HepG2 (cell line): ENCODE measurements around the gene RABL6. TPM values are rescaled to one million over a fixed set of nuclear protein-coding genes. Genes with fewer than 3 reads are reported as not detected.
A peak's percentile ranks its signal among the peaks of the same experiment; 100 is the strongest.
"Not testable (repeated sequence)": the region's sequence is repeated elsewhere in the genome, so short reads cannot be mapped to it uniquely, and the experiment has no call there.

Experiments
- ATAC-seq: fragments of 200-7000 bp; cut with Tn5 transposase; 3 replicates; pipeline ENCODE4 v1.9.1; 2020; ENCODE audit warnings: mild to moderate bottlenecking, moderate library complexity
- BruUV-seq: library from RNA; stranded (reverse); fragments of 400-500 nt; replicated peaks from 2 replicates; lab custom pipeline; 2021; lab: Mats Ljungman, UMichigan
- CTCF ChIA-PET: fragments of 300-600 bp; formaldehyde crosslinking; extraction: SDS; loops from one replicate; lab custom pipeline; 2021; ENCODE audit warnings: low total read pairs, inconsistent platforms, low intra/inter-chr PET ratio; lab: Yijun Ruan, JAX
- POLR2A ChIA-PET: fragments of 350-600 bp; sonication (Branson Sonifier 250); formaldehyde crosslinking; loops from one replicate; lab custom pipeline; 2020; ENCODE audit warnings: antibody characterized with exemption, inconsistent platforms; lab: Yijun Ruan, JAX
- DNase-seq: peaks from one replicate; pipeline ENCODE4 v3.0.0-alpha.2; 2015; ENCODE audit warnings: low spot score
- FAIRE-seq: peaks from 3 replicates; lab custom pipeline; 2011; peaks lifted over from hg19 to GRCh38; lab: Jason Lieb, UNC
- H2AFZ ChIP-seq: one replicate; pipeline ENCODE4 v1.6.1; 2011; ENCODE audit warnings: low read length, inconsistent platforms
- H3K27ac ChIP-seq: fragments of 300-600 bp; 3 replicates; pipeline ENCODE4 v1.8.0; 2011; ENCODE audit warnings: mixed run types, mild to moderate bottlenecking, mixed read lengths, low read length, inconsistent platforms; ENCODE audit not compliant: insufficient read depth; ENCODE audit errors: extremely low read length
- H3K27me3 ChIP-seq, 2 experiments: fragments of 200-600 bp in 1 of 2; 2 replicates in 1 of 2; 3 replicates in 1 of 2; pipeline versions ENCODE4 v1.6.0 to v1.8.0; 2011; ENCODE audit warnings: low read length in 2 of 2, mild to moderate bottlenecking in 2 of 2, moderate library complexity in 2 of 2, inconsistent platforms in 1 of 2; ENCODE audit not compliant: insufficient read depth in 2 of 2, control insufficient read depth in 1 of 2
- H3K36me3 ChIP-seq, 2 experiments: fragments of 200-600 bp in 1 of 2; replicated peaks in 1 of 2; 2 replicates in 1 of 2; 3 replicates in 1 of 2; pipeline versions ENCODE4 v1.5.1 to v1.8.0; 2011; ENCODE audit warnings: low read length in 2 of 2, inconsistent platforms in 1 of 2; ENCODE audit not compliant: insufficient read depth in 2 of 2, control insufficient read depth in 1 of 2
- H3K4me1 ChIP-seq: 2 replicates; pipeline ENCODE4 v1.5.1; 2012; ENCODE audit warnings: low read length, inconsistent platforms; ENCODE audit not compliant: insufficient read depth
- H3K4me2 ChIP-seq: 2 replicates; pipeline ENCODE4 v1.6.0; 2011; ENCODE audit warnings: low read depth, low read length, inconsistent platforms
- H3K4me3 ChIP-seq, 3 experiments: fragments of 200-600 bp in 1 of 3; sonication (generic), shearing (Covaris generic) in 1 of 3; replicated peaks in 1 of 3; 2 replicates each; pipeline ENCODE4 v1.5.1; 2011 to 2016; ENCODE audit warnings: low read length in 3 of 3, inconsistent platforms in 2 of 3, low read depth in 2 of 3, mild to moderate bottlenecking in 2 of 3, control low read depth in 1 of 3, mixed read lengths in 1 of 3; ENCODE audit not compliant: insufficient read depth in 1 of 3
- H3K79me2 ChIP-seq: one replicate; pipeline ENCODE4 v1.6.1; 2011; ENCODE audit warnings: low read length, inconsistent platforms; ENCODE audit not compliant: insufficient read depth
- H3K9ac ChIP-seq: 2 replicates; pipeline ENCODE4 v1.6.0; 2011; ENCODE audit warnings: mild to moderate bottlenecking, low read depth, low read length, inconsistent platforms; ENCODE audit not compliant: insufficient read depth
- H3K9me3 ChIP-seq: 2 replicates; pipeline ENCODE4 v1.5.1; 2012; ENCODE audit warnings: mild to moderate bottlenecking, low read length
- H4K20me1 ChIP-seq: 2 replicates; pipeline ENCODE4 v1.6.0; 2011; ENCODE audit warnings: inconsistent platforms, mild to moderate bottlenecking, low read length, moderate library complexity; ENCODE audit not compliant: insufficient read depth
- ZBTB40 ChIP-seq, 2 experiments: fragments of 450-650 bp in 1 of 2; sonication (generic) in 1 of 2; formaldehyde crosslinking in 1 of 2; IDR thresholded peaks; 2 replicates each; pipeline versions ENCODE4 v1.6.1 to v1.8.0; 2016 to 2022; ENCODE audit warnings: antibody characterized with exemption in 1 of 2, mild to moderate bottlenecking in 1 of 2, missing genetic modification reagents in 1 of 2
- ZNF138 ChIP-seq: sonication (generic); formaldehyde crosslinking; IDR thresholded peaks from 2 replicates; pipeline ENCODE4 v1.5.0; 2020; ENCODE audit warnings: mild to moderate bottlenecking, low read depth, missing genetic modification reagents
- ZNF567 ChIP-seq: sonication (generic); formaldehyde crosslinking; IDR thresholded peaks from 2 replicates; pipeline ENCODE4 v1.8.1; 2023; ENCODE audit warnings: mild to moderate bottlenecking, missing genetic modification reagents, borderline replicate concordance
- ZNF790 ChIP-seq: sonication (generic); formaldehyde crosslinking; IDR thresholded peaks from 2 replicates; pipeline ENCODE4 v1.8.0; 2022; ENCODE audit warnings: missing genetic modification reagents, mild to moderate bottlenecking, borderline replicate concordance
- ZNF878 ChIP-seq: sonication (generic); formaldehyde crosslinking; IDR thresholded peaks from 2 replicates; pipeline ENCODE4 v1.8.1; 2023; ENCODE audit warnings: mild to moderate bottlenecking, missing genetic modification reagents, moderate library complexity
- WGBS: methylation state at CpG from one replicate; pipeline ENCODE4 v1.1.6; 2017; ENCODE audit warnings: low lambda C conversion rate; 5-methylcytosine and 5-hydroxymethylcytosine counted together
- in situ Hi-C: cut with HindIII; loops from 2 replicates; pipeline ENCODE4 v1.10.0; 2017; ENCODE audit warnings: low pct_unique_long_range_greater_than_20kb; ENCODE audit not compliant: extremely low pct_ligation_motif_present
- intact Hi-C: fragments of 100-400 bp; cut with micrococcal nuclease; formaldehyde crosslinking; loops from one replicate; pipeline ENCODE4 v1.10.0; 2022; ENCODE audit not compliant: unreplicated experiment
- polyA plus RNA-seq, 8 experiments: library from polyadenylated mRNA; depleted of rRNA in 3 of 8; stranded (reverse) in 7 of 8; unstranded in 1 of 8; fragments of >200 nt; fragmentation: Illumina TruSeq in 4 of 8; extraction: Trizol in 4 of 8; gene quantifications; 2 replicates each; pipeline versions ENCODE4 v1.2.1 to v1.2.3, GENCODE V29; 2011 to 2016; ENCODE audit warnings: low read depth in 4 of 8, missing spikeins in 1 of 8, mixed read lengths in 1 of 8; ENCODE audit not compliant: insufficient read depth in 1 of 8
- total RNA-seq, 5 experiments: library from RNA; depleted of rRNA; stranded (reverse); fragments of >200 nt; fragmentation: Illumina TruSeq; extraction: Trizol; gene quantifications; 2 replicates each; pipeline ENCODE4 v1.2.3, GENCODE V29; 2016; ENCODE audit warnings: low read depth in 1 of 5
- TF ChIP-seq, protein P1 (sequence below): sonication (generic); formaldehyde crosslinking; conservative IDR thresholded peaks from 2 replicates; pipeline ENCODE4 v1.4.0; 2020; ENCODE audit warnings: mild to moderate bottlenecking, missing genetic modification reagents, moderate library complexity

RABL6 gene
- total and polyA plus RNA-seq, 2 of the 13 experiments (the other 11 are each of a cell fraction or from before 2014, with no cell fraction given): 81.5 to 125 TPM

- H3K9ac ChIP-seq; H4K20me1 ChIP-seq; FAIRE-seq; intact Hi-C loops; DNase-seq; H3K36me3 ChIP-seq; BruUV-seq; CTCF ChIA-PET; H3K27me3 ChIP-seq; H2AFZ ChIP-seq; H3K9me3 ChIP-seq; H3K79me2 ChIP-seq; TF ChIP-seq ZBTB40 (IDR thresholded peaks at IDR 0.05): not testable (repeated sequence)
- WGBS: 35% methylated on average over 4 of the region's 16 CpGs
- in situ Hi-C loops: loop anchor here (10.0 kb wide), 1 partner anchor 193 kb away; the partner anchor contains the start of gene FUT7
- H3K27ac ChIP-seq: peak overlapping the region; percentile 62
- H3K4me1 ChIP-seq: peaks cover 41% of the 10 kb centered on the region
- H3K4me3 ChIP-seq: peak overlapping the region in 2 of 3 experiments; percentile 56 to 73; a peak in 3 of 6 replicates
- POLR2A ChIA-PET: interaction anchor here (1.0 to 2.3 kb wide), 7 partner anchors 17 to 106 kb away, joined by 3 to 7 read pairs (median 5); partner anchors contain the start of genes EDF1 and TMEM141
- H3K4me2 ChIP-seq: peak overlapping the region; percentile 77
- peak; percentile 4 for ATAC-seq
- TF ChIP-seq, protein P1, sequence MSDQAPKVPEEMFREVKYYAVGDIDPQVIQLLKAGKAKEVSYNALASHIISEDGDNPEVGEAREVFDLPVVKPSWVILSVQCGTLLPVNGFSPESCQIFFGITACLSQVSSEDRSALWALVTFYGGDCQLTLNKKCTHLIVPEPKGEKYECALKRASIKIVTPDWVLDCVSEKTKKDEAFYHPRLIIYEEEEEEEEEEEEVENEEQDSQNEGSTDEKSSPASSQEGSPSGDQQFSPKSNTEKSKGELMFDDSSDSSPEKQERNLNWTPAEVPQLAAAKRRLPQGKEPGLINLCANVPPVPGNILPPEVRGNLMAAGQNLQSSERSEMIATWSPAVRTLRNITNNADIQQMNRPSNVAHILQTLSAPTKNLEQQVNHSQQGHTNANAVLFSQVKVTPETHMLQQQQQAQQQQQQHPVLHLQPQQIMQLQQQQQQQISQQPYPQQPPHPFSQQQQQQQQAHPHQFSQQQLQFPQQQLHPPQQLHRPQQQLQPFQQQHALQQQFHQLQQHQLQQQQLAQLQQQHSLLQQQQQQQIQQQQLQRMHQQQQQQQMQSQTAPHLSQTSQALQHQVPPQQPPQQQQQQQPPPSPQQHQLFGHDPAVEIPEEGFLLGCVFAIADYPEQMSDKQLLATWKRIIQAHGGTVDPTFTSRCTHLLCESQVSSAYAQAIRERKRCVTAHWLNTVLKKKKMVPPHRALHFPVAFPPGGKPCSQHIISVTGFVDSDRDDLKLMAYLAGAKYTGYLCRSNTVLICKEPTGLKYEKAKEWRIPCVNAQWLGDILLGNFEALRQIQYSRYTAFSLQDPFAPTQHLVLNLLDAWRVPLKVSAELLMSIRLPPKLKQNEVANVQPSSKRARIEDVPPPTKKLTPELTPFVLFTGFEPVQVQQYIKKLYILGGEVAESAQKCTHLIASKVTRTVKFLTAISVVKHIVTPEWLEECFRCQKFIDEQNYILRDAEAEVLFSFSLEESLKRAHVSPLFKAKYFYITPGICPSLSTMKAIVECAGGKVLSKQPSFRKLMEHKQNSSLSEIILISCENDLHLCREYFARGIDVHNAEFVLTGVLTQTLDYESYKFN: 0 out of 2 replicates have a peak, but pooled peaks have one; percentile 10
- TF ChIP-seq ZNF878 (CRISPR knock-in tag): peak; percentile 69; the same call in 1 of the 2 replicates
- 0 out of 2 replicates have a peak, but pooled peaks have one; percentile 22 for TF ChIP-seq ZBTB40 (CRISPR knock-in tag; IDR thresholded peaks at IDR 0.05)
- 0 out of 2 replicates have a peak, but pooled peaks have one; percentile 69 for TF ChIP-seq ZNF138 (CRISPR knock-in tag)
- peak; percentile 33; the same call in 1 of the 2 replicates for TF ChIP-seq ZNF567 (CRISPR knock-in tag)
- 0 out of 2 replicates have a peak, but pooled peaks have one; percentile 36 for TF ChIP-seq ZNF790 (CRISPR knock-in tag)
Observed at GRCh38 chr9:136841646-136842379, 34.1 kb downstream of the RABL6 start.
